Measurements from ENCODE around the gene LMO7. TPM values are rescaled to one million over a fixed set of nuclear protein-coding genes. Genes with fewer than 3 reads are reported as not detected.
A peak's percentile ranks its signal among the peaks of the same experiment; 100 is the strongest.

Gene LMO7
- total RNA-seq, 1 donor from 2014 or later: 73.3 TPM

DNA sequence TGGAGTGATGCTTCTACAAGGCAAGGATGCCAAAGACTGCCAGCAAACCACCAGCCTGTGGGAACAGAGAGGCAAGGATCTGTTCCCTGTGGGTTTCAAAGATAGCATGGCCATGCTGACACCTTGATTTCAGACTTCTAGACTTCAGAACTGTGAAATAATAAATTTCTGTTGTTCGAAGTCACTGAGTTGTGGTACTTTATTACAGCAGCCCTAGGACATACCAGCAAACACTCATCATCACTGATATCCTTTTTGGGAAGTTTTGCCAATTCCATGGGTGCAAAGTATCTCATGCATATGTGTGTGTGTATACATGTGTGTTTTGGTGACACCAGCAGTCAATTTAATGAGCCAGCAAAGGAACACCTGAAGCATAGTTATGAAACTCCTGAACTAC, 21.0 kb downstream of the LMO7 start:
- H3K27ac Mint-ChIP-seq: no peak overlapping the region
- H3K4me1 Mint-ChIP-seq (ENCODE audit: unreplicated experiment): no peaks in the 10 kb centered on the region
- TF ChIP-seq, protein P1, sequence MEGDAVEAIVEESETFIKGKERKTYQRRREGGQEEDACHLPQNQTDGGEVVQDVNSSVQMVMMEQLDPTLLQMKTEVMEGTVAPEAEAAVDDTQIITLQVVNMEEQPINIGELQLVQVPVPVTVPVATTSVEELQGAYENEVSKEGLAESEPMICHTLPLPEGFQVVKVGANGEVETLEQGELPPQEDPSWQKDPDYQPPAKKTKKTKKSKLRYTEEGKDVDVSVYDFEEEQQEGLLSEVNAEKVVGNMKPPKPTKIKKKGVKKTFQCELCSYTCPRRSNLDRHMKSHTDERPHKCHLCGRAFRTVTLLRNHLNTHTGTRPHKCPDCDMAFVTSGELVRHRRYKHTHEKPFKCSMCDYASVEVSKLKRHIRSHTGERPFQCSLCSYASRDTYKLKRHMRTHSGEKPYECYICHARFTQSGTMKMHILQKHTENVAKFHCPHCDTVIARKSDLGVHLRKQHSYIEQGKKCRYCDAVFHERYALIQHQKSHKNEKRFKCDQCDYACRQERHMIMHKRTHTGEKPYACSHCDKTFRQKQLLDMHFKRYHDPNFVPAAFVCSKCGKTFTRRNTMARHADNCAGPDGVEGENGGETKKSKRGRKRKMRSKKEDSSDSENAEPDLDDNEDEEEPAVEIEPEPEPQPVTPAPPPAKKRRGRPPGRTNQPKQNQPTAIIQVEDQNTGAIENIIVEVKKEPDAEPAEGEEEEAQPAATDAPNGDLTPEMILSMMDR (conservative IDR thresholded peaks at IDR 0.05): no peak
- no peaks in the 10 kb centered on the region for H3K9me3 Mint-ChIP-seq
- no peak for DNase-seq (ENCODE audit: extremely low spot score, unreplicated experiment)
- no peaks in the 10 kb centered on the region for H3K27me3 Mint-ChIP-seq
- peaks cover 9% of the 10 kb centered on the region for H3K36me3 Mint-ChIP-seq
- H3K4me3 Mint-ChIP-seq: no peak overlapping the region

DNA sequence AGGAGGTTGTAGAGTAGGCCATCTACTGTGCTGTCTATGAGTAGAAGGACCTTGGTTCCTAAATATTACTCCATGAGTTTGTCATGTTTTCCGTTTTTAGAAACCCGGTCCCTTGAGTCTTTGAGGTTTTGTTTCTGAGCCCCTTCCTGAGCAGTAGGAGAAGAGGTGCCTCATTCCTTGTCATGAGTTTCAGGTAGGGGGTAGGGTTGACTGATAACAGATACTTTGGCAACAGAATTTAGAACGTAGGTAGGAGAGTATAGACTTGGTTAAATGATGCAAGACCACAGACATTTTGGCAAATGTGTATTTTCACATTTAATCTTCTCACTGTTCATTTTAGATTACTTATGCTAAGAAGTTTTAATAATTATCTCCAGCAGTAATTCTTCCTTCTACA, 24.6 kb downstream of the LMO7 start:
- TF ChIP-seq, protein P1 (conservative IDR thresholded peaks at IDR 0.05): no peak
- Mint-ChIP-seq H3K27ac (no peak overlapping the region), H3K27me3 (no peaks in the 10 kb centered on the region)

DNA sequence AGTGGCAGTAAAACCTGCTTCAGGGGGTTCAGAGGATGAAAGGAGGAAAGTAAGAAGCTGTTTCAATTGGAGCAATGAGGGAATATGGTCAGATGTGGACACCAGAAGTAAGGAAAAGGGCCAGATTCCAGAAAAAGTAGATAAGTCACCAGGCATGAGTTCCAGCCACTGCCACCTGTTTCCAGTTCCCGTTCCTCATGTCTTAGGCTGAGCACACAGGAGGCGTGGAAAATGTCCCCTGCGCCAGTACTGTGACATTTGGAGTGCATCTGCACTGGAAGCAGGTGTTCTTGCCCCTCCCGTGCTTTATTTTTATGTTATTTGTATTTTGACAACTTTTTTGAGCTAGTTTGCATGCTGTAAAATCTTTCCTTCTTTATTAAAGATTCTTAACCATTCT, 25.3 kb downstream of the LMO7 start:
- TF ChIP-seq, protein P1 (conservative IDR thresholded peaks at IDR 0.05): no peak
- H3K9me3 Mint-ChIP-seq: peaks cover 1% of the 10 kb centered on the region
- H3K27me3 Mint-ChIP-seq: no peaks in the 10 kb centered on the region
- no peak overlapping the region for H3K4me3 Mint-ChIP-seq
- H3K4me1 Mint-ChIP-seq (ENCODE audit: unreplicated experiment): peaks cover 2% of the 10 kb centered on the region
- H3K36me3 Mint-ChIP-seq: peaks cover 3% of the 10 kb centered on the region
- DNase-seq (ENCODE audit: extremely low spot score, unreplicated experiment): no peak
- no peak overlapping the region for H3K27ac Mint-ChIP-seq

More for the DNA sequence above, 24.6 kb downstream of the LMO7 start:
- no peaks in the 10 kb centered on the region for H3K4me1 Mint-ChIP-seq (ENCODE audit: unreplicated experiment)
- H3K4me3 Mint-ChIP-seq: no peak overlapping the region
- DNase-seq (ENCODE audit: extremely low spot score, unreplicated experiment): no peak
- no peaks in the 10 kb centered on the region for H3K9me3 Mint-ChIP-seq
- peaks cover 3% of the 10 kb centered on the region for H3K36me3 Mint-ChIP-seq

DNA sequence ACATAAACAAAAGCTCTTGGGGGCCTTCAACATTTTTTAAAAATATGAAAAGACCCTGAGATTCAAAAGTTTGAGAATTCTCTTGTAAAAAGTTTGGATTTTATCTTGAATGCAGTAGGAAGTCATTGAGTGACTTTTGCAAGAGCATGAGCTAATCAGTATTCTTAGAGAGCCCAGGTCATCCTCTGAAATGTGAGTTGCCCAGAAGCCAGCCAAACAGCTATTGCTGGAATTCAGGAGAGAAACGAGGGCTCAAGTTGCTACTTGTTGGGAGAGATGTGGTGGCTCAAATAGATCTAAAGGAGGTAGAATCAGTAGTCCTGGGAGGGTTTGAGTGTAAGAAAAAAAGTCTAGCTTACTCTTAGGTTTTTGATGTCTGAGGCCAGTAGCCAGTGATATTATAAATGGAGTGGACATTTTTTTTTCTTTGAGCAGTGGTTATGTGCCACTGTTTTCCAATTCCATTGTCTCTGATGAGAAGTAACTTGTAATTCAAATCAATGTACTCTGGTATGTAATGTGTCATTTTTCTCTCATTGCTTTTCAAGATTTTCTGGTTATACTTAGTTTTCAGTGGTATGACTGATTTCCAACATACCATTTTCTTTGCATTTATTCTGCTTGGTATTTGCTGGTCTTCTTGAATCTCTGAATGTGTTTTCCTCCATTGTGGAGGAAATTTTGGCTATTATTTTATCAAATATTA, 30.7 kb downstream of the LMO7 start:
- H3K27me3 Mint-ChIP-seq: no peaks in the 10 kb centered on the region
- DNase-seq (ENCODE audit: extremely low spot score, unreplicated experiment): no peak
- peaks cover 4% of the 10 kb centered on the region for H3K36me3 Mint-ChIP-seq
- peak overlapping the region; percentile 87 for H3K27ac Mint-ChIP-seq
- H3K4me1 Mint-ChIP-seq (ENCODE audit: unreplicated experiment): peaks cover 7% of the 10 kb centered on the region
- H3K9me3 Mint-ChIP-seq: peaks cover 5% of the 10 kb centered on the region
- TF ChIP-seq, protein P1 (conservative IDR thresholded peaks at IDR 0.05): no peak
- H3K4me3 Mint-ChIP-seq: peak overlapping the region; percentile 44

DNA sequence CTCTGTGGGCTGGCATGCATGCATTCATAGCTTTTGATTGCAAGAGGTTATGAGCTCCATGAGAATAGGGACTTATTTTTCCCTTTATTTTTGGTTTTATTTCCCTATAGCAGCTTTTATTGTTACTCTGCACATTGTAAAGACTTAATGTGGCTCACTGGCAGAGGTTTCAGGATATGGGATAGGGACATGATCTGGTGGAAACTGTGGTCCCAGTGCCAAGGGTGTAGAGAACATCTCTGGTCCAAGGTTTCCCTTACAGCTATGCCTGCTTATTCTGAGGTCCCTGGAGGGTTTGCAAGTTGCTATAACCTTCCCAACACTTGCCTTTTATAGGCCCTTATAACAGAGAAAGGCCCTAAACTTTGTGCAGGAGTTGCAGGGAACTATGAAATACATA, 33.6 kb downstream of the LMO7 start:
- H3K4me1 Mint-ChIP-seq (ENCODE audit: unreplicated experiment): peaks cover 7% of the 10 kb centered on the region
- H3K27me3 Mint-ChIP-seq: no peaks in the 10 kb centered on the region
- H3K36me3 Mint-ChIP-seq: peaks cover 4% of the 10 kb centered on the region
- no peak for DNase-seq (ENCODE audit: extremely low spot score, unreplicated experiment)
- no peak overlapping the region for H3K4me3 Mint-ChIP-seq
- no peak overlapping the region for H3K27ac Mint-ChIP-seq
- TF ChIP-seq, protein P1 (conservative IDR thresholded peaks at IDR 0.05): no peak
- peaks cover 5% of the 10 kb centered on the region for H3K9me3 Mint-ChIP-seq
